LNCAP (cell line): ENCODE results near the gene RELA.
A peak's percentile ranks its signal among the peaks of the same experiment; 100 is the strongest.

Source experiments
- TF ChIP-seq, protein P1 (sequence below): fragments of 450-650 bp; IDR thresholded peaks from 2 replicates; pipeline ENCODE4 v1.5.1; 2017; ENCODE audit warnings: mild to moderate bottlenecking

Gene RELA

DNA sequence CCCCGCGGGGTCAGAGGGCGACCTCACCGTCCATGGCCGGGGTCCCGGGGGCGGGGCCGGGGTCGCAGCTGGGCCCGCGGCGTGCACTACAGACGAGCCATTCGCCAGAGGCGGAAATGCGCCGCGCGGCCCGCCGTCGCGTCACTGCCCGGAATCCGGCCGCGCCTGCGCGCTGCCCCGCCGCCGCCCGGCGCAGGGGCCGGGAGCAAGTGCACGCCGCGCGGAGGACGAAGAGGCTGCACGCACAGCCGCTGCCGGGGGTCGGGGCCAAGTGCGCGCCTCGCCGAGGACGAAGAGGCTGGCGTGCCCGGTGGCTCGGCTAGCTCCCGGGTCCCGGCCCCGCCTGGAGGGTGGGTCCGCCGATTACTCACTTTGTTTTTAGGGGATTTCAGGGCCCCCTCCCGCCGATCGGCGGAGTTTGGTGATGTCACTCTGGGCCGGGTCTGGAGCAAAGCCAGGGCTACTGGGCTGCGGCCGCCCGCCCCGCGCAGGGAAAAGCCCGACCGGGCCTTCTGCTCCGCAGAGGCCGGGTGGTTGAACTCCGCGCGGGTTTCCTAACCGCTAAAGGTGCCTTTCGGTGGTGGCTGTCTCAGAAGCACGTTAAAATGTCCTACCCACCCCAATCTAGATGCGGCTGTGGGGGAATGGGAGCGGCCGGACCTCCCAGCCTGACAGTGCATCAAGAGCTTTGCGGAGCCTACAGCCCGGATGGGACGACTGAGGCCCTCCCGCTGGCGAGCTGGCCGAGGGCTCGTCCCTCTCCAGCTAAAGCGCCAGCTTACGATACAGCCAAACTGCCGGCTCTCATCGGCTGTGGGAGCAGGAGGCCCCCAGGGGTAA is at the start of gene RELA:
TSS of gene RELA (minus strand) at position 118 of the 840 bp plus-strand sequence. CDS start at position 34, 84 bp downstream.
- TF ChIP-seq, protein P1, sequence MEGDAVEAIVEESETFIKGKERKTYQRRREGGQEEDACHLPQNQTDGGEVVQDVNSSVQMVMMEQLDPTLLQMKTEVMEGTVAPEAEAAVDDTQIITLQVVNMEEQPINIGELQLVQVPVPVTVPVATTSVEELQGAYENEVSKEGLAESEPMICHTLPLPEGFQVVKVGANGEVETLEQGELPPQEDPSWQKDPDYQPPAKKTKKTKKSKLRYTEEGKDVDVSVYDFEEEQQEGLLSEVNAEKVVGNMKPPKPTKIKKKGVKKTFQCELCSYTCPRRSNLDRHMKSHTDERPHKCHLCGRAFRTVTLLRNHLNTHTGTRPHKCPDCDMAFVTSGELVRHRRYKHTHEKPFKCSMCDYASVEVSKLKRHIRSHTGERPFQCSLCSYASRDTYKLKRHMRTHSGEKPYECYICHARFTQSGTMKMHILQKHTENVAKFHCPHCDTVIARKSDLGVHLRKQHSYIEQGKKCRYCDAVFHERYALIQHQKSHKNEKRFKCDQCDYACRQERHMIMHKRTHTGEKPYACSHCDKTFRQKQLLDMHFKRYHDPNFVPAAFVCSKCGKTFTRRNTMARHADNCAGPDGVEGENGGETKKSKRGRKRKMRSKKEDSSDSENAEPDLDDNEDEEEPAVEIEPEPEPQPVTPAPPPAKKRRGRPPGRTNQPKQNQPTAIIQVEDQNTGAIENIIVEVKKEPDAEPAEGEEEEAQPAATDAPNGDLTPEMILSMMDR = no peak

DNA sequence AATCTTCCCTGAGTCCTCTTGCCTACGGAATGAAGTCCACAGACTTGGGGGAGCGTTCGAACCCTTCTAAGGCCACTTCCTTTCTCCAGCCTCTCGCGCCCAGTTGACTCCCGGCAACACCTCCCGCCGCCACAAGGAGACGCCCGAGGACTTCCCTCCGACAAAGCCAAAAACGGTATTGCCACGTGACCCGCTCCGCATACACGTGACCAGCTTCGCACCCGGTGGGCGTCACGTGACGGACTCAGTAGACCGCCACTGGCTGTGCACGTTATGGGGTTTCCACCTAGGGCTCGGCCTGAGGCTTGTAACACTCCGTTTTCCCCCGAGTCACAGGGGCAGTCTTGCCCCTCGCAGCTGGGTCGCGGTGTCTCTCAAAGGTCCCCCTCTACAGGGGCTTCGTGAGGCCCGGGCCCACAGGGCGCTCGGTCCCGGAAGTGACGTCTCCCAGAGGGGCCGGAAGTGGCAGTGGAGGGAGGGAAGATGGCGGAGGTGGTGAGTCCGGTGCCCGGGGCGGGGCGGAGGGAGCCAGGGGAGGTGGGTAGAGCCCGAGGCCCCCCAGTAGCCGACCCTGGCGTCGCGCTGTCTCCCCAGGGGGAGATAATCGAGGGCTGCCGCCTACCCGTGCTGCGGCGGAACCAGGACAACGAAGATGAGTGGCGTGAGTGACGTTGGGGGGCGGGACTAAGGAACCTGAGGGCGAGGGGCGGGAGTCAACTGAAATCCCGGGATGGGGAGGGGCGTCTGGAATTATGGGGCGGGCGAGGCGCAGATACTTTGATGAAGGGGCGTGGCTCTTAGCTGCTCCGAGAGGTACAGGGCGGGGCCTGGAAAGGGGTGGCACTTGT is 49.3 kb upstream of the RELA start, which contains the start of gene KAT5:
TSS of gene KAT5 (plus strand) at position 468 of the 848 bp plus-strand sequence. CDS start at position 484, 16 bp downstream.
- TF ChIP-seq, protein P1 = peak; percentile 97

DNA sequence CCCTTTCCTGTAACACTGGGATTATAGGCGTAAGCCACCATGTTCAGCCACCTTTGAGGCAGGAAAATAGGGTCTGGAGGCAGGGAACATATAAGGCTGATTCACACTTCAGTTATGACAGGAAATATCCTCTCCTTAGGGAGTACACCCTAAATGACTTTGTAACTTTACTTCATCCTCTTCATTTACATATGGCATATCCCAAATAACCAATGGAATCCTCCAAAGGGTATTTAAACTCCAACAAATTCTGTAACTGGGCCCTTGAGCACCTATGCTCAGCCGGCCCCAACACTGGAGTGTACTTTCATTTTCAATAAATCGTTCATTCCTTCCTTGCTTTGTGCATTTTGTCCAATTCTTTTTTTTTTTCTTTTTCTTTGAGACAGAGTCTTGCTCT is 47.7 kb upstream of the RELA start:
- TF ChIP-seq, protein P1 = no peak

DNA sequence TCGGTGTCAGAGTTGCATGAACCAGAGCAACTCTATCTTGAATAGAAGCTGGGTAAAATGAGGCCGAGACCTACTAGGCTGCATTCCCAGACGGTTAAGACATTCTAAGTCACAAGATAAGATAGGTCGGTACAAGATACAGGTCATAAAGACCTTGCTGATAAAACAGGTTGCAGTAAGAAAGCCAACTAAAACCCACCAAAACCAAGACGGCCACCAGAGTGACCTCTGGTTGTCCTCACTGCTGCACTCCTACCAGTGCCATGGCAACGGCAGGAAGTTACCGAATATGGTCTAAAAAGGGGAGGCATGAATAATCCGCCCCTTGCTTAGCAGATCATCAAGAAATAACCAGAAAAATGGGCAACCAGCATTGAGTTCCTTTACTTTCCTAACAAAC is 46.9 kb upstream of the RELA start:
- TF ChIP-seq, protein P1 = no peak

DNA sequence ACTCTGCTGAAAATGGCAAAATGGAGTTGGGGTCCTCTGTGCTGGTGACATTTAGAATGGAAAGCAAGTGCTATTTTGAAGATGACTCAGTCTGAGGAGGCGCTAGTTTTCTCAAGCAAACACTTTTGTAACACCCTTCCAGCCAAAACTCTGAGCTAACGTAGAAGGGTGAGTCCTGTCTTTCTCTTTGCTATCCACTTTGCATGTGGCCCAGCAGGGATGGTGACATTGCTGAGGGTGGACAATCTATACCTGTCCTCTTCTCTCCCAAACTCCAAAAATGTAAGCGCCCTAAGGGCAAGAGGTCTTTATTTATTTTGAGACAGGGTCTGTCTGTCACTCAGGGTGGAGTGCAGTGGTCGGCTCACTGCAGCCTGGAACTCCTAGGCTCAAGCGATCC is 45.7 kb upstream of the RELA start:
- TF ChIP-seq, protein P1 = no peak

DNA sequence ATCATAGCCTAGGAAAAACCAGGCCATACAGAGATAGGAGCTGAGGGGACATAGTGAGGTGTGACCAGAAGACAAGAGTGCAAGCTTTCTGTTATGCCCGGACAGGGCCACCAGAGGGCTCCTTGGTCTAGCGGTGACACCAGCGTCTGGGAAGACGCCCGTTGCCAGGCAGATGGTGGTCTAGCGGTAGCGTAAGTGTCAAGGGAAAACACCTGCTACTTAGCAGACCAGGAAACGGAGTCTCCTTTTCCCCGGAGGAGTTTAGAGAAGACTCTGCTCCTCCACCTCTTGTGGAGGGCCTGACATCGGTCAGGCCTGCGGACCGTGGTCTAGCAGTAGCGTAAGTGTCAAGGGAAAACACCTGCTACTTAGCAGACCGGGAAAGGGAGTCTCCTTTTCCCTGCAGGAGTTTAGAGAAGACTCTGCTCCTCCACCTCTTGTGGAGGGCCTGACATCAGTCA is 43.6 kb upstream of the RELA start:
- TF ChIP-seq, protein P1 = peak; percentile 60; the same call in 1 of the 2 replicates

DNA sequence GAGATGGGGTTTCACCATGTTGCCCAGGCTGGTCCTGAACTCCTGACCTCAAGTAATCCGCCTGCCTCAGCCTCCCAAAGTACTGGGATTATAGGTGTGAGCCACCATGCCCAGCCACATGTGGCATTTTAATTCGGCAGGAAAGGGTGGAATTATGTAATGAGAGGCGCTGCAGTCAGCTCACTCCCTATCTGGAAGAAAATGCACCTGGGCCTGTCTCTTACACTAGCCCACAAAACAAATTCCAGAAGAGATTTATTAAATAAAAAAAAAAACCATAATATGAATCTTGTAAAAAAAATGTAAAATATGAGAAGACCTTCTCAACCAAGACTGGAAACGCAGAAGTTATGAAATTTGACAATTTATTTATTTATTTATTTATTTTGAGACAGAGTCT is 41.1 kb upstream of the RELA start:
- TF ChIP-seq, protein P1 = no peak
